HG03439 (cell line): ENCODE results near the gene SLC17A5.
A peak's percentile ranks its signal among the peaks of the same experiment; 100 is the strongest.
"Not testable (repeated sequence)": the region's sequence is repeated elsewhere in the genome, so short reads cannot be mapped to it uniquely, and the experiment has no call there.

Source experiments
- ATAC-seq: cut with Tn5 transposase; IDR thresholded peaks from one replicate; pipeline ENCODE4 v1.9.1; 2021; ENCODE audit warnings: mild to moderate bottlenecking, moderate library complexity; ENCODE audit not compliant: unreplicated experiment

Gene SLC17A5

GRCh38 chr6:73666393-73666792, 12.6 kb upstream of the SLC17A5 start:
- no peak for ATAC-seq

GRCh38 chr6:73665686-73666319, 12.0 kb upstream of the SLC17A5 start:
- no peak for ATAC-seq

- no peak for ATAC-seq
Measured at GRCh38 chr6:73664701-73665100, 10.9 kb upstream of the SLC17A5 start.

- no peak for ATAC-seq
Measured at GRCh38 chr6:73657201-73657600, 3.4 kb upstream of the SLC17A5 start.

- no peak for ATAC-seq
Measured at GRCh38 chr6:73656531-73657145, 2.8 kb upstream of the SLC17A5 start.

- ATAC-seq, result no peak
Measured at GRCh38 chr6:73655341-73655917, 1.6 kb upstream of the SLC17A5 start.

GRCh38 chr6:73652637-73653570, 888 bp downstream of the SLC17A5 start:
- ATAC-seq, result peak; percentile 38

GRCh38 chr6:73649783-73650182, 4.0 kb downstream of the SLC17A5 start:
- no peak for ATAC-seq

GRCh38 chr6:73648166-73648565, 5.6 kb downstream of the SLC17A5 start:
- no peak for ATAC-seq

- ATAC-seq, result no peak
Measured at GRCh38 chr6:73644941-73645591, 8.7 kb downstream of the SLC17A5 start.

- ATAC-seq, result no peak
Measured at GRCh38 chr6:73644030-73644429, 9.8 kb downstream of the SLC17A5 start.

- ATAC-seq, result no peak
Measured at GRCh38 chr6:73642530-73642929, 11.3 kb downstream of the SLC17A5 start.

- ATAC-seq, result no peak
Measured at GRCh38 chr6:73640179-73640750, 13.5 kb downstream of the SLC17A5 start.

GRCh38 chr6:73639040-73639439, 14.8 kb downstream of the SLC17A5 start:
- ATAC-seq, result no peak

GRCh38 chr6:73637404-73637803, 16.4 kb downstream of the SLC17A5 start:
- ATAC-seq, result no peak

- ATAC-seq, result no peak
Measured at GRCh38 chr6:73636048-73636447, 17.7 kb downstream of the SLC17A5 start.

- ATAC-seq, result no peak
Measured at GRCh38 chr6:73632346-73632745, 21.4 kb downstream of the SLC17A5 start.

- ATAC-seq, result no peak
Measured at GRCh38 chr6:73631849-73632248, 21.9 kb downstream of the SLC17A5 start.

- no peak for ATAC-seq
Measured at GRCh38 chr6:73630401-73630800, 23.4 kb downstream of the SLC17A5 start.

GRCh38 chr6:73624896-73625295, 28.9 kb downstream of the SLC17A5 start:
- ATAC-seq, result no peak

- ATAC-seq, result not testable (repeated sequence)
Measured at GRCh38 chr6:73623480-73623879, 30.3 kb downstream of the SLC17A5 start.
